Ammon's horn (tissue), 1 donor: ENCODE data around the gene CD99.
"Not testable (repeated sequence)": the region's sequence is repeated elsewhere in the genome, so short reads cannot be mapped to it uniquely, and the experiment has no call there.

Experiments used
- DNase-seq: peaks from one replicate; pipeline ENCODE4 v3.0.0-alpha.2; 2016; ENCODE audit warnings: low spot score

CD99 gene

DNA sequence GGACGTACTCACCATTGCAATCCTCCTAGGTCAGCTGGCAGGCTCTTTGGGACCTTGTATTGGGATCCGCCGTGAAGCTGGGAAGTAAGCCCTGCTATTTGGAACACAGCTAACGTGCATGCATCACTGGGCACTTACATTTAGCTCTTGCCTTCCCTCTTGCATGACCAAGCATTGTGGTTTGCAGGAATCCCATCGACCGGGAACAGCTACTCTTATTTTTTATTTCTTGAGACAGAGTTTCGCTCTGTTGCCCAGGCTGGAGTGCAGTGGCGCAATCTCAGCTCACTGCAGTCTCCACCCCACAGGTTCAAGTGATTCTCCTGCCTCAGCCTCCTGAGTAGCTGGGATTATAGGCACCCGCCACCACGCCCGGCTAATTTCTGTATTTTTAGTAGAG is 36.2 kb downstream of the CD99 start:
- not testable (repeated sequence) for DNase-seq

DNA sequence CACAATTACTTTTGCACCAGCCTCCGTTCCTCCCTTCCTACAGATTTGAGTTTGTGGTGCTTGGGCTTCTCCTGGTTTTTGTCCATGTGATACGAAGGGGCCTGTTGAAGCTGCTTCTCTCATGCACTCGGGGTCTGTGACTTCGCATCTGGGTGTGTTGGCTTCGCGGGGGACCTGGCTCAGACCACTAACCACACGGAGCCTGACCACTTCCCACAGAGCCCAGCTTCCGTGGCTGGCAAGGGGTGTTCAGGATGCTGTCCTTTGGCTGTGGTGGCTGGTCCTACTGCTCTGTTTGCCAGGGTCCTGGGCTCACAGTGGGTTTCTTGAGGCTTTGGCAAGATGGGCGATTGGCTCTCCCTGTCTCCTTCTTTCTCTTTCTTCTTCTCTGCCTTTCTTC is 41.0 kb downstream of the CD99 start:
- no peak for DNase-seq

DNA sequence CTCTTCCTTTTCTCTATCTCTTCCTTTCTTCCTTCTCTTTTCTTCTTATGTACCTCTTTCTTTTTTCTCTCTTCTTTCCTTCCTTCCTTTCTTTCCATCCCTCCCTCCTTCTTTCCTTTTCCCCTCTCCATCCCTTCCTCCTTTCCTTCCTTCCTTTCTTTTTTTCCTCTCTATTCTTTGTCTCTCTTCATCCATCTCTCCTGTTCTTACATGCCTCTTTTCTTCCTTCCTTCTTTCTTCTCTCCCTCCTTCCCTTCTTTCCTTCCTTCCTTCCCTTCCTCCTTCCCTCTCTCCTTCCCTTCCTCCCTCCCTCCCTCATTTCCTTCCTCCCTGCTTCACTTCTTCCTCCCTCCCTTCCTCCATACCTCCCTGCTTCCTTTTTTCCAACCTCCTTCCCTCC is 41.6 kb downstream of the CD99 start:
- no peak for DNase-seq

DNA sequence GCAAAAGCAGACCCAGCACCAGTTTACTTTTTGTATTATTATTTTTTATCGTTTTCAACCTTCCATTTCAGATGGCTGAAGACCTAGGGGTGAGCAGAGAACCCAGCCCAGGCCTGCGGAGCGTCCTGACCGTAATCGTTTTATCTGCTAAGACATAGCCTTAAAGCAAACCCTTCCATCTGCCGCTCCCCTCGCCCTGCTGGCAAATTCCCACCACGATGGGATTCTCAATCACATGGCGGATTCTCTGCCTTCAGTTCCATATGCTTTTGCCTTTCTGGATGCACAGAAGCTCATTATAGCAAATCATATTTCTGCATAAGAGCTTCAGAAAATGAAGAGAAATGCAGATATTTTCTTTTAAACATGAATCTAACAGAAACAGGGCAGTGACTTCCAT is 42.2 kb downstream of the CD99 start:
- no peak for DNase-seq

DNA sequence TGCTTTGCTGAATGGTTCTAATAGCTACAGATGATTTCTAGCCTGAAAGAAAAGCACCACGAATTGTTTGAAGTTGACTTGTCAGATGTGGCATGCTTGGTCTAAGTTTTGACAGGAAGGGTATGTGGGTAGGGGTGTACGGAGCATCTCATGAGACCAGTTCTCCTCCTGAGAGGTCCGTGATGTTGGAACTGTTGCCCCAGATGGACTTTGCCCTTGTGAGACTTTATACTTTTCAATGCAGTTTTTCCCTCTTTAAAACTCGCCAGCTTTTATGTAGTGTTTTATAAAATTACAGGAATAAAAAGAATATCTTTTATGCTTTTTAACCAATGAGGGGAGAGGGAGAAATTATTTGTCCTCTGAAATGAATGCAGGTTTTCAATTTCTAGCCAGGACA is 44.2 kb downstream of the CD99 start:
- DNase-seq = no peak

DNA sequence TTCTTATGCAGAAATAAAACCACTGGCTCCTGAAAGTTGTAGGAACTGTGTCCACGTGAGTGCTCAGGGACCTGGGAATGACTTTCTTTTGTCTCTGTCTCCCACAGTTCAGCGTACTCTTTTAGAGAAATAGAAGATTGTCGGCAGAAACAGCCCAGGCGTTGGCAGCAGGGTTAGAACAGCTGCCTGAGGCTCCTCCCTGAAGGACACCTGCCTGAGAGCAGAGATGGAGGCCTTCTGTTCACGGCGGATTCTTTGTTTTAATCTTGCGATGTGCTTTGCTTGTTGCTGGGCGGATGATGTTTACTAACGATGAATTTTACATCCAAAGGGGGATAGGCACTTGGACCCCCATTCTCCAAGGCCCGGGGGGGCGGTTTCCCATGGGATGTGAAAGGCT is 49.6 kb downstream of the CD99 start:
- DNase-seq = no peak

DNA sequence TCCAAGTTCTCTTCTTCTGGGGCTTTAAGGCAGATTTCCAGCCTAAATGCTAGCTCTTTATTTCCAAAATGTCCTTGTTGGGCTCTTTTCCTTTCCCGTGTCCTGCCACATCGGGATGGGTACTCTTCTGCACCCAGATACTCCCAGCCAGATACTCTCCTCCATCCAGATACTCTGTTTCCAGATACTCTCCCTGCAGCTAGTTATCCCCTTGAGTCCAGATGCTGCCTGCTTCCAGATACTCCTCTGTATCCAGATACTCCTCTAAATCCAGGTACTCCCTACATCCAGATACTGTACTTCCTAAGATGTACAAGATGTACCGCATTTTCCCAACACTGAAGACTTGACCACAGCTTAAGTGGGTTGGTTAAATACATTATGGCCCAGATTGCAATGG is 50.3 kb downstream of the CD99 start:
- DNase-seq = no peak

DNA sequence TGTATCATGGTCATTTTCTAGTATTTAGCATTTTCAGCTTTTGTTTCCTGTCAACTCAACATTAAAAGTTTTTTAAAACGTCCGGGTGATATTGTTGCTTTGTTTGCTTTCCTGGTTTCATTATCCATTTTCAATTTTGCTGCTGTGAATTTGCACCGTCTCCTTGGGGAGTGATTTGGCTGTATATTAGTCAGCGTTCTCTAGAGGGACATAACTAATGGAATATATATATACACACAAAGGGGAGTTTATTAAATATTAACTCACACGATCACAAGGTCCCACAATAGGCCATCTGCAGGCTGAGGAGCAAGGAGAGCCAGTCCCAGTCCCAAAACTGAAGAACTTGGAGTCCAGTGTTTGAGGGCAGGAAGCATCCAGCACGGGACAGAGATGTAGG is 55.2 kb downstream of the CD99 start:
- DNase-seq = not testable (repeated sequence)

DNA sequence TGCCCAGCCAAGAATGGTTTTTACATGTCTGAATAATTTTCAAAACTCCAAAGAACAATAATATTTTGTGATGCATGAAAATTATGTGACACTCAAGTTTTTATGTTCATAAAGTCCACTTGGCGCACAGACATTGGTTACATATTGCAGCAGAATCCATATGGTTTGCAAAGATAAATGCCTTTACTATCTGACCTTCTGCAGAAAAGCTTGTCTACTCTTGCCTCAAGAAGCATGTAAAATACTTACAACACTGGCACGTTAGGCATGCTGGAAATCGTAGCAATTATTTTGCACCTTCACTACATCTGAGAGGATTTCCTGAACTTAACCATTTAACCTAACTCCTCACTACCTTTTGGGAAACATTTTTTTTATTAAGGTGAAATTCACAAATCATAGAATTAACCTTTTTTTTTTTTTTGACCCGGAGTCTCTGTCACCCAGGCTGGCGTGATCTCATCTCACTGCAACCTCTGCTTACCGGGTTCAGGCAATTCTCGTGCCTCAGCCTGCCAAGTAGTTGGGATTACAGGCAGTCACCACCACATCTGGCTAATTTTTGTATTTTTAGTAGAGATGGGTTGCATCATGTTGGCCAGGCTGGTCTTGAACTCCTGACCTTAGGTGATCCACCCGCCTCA is 57.2 kb downstream of the CD99 start:
- DNase-seq = no peak

DNA sequence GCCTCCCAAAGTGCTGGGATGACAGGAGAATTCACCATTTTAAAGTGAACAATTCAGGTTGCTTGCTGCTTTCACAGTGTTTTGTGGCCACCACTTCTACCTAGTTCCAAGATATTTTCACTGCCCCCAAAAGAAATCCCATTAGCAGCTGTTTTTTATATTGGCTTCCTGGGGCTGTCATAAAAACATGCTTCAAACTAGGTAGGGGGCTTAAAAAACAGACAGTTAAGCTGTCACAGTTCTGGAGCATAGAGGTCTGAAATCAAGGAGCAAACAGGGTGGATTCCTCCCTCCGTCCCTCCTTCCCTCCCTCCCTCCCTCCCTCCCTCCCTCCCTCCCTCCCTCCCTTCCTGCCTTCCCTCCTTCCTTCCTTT is 57.7 kb downstream of the CD99 start:
- no peak for DNase-seq

DNA sequence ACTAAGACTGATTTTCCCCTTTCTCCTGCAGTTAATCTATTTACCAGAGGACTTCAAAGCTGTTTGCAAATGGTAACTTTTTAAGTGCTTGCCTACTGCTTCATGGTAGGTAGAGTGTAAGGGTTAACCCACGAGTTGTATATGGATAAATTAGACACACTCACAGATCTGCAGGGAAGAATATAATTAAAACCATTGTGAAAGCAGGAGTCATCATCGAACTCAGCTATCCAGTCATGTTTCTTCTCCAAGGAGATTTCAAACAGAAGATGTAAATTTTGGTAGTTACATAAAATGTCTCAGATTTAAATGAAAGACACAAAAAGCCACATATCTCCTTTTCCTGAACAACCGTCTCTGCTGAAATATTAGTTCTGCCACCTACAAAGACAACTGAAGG is 60.2 kb downstream of the CD99 start:
- DNase-seq = no peak

DNA sequence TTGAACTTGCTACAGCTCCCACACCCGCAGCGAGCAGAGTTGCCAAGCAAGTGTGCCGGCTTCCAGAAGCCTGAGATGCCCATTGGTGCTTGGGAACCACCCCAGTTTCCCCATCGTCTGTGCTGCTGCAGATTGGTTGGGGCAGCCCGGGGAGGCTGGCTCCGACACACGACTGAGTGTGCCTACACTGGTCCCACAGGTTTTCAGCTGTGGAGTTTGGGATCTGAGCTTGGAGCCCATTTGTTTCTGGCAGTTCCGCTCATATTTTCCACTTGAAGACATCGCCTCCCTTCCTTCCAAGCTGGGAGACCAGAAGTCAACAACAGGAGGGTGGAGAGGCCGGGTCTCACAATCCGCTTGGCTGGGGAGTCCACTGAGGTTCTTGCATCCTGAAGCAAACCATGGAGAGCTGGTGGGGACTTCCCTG is 60.8 kb downstream of the CD99 start, which contains the start of gene XG:
Gene XG, plus strand, starts transcription at position 167 of the 427 bp plus-strand sequence. Its CDS starts 235 bp downstream, at position 402.
- not testable (repeated sequence) for DNase-seq

DNA sequence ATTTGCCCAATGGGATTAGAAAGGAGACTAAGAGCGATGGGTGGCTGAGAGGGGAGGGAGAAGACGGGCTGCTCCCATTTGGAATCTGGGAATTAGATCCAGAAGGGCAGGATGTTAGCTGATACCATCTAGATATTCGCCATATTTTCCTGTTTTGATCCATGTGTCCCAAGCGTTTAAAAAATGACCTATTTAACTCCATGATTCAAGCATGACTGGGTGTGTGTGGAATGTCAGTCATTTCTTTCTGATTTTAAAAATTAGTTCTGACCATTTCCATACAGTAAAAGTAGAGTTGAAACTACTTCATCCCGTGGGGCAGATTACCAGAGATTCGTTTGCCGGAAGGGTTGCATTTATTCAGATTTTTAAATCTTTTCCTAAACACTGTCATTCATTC is 61.3 kb downstream of the CD99 start:
- DNase-seq = not testable (repeated sequence)

DNA sequence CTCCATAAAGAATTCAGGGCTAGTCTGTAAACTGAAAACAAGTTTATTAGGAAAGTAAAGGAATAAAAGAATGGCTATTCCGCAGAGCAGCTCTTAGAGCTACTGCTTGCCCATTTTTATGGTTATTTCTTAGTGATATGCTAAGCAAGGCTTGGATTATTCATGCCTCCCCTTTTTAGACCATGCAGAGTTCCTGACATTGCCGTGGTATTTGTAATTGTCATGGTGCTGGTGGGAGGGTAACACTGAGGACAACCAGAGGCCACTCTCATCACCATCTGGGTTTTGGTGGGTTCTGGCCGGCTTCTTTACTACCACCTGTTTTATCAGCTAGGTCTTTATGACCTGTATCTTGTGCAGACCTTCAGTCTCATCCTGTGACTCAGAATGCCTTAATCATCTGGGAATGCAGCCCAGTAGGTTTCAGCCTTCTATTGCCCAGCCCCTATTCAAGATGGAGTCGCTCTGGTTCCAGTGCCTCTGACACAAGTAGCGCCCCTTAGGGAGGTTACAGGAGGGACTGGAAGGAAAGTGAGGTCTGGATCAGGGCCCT is 64.1 kb downstream of the CD99 start:
- DNase-seq = not testable (repeated sequence)

DNA sequence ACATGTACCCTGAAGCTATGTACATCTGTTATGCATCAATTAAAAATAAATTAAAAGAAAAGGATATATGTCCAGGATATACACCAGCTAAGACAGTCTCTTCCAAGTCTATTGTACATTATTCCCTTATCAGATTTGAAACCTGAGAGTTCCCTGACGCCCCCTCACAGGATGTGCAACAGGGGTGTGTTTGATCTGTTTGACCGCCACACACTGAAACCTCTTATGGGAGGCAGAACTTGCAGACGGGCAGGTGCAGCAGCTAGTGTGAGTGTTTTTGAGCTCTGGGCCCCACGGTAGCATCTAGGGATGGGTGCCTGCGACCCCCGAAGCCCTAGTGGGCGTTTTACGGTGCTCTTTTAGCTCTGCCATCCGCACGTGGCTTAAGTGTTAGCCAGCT is 65.5 kb downstream of the CD99 start:
- no peak for DNase-seq

DNA sequence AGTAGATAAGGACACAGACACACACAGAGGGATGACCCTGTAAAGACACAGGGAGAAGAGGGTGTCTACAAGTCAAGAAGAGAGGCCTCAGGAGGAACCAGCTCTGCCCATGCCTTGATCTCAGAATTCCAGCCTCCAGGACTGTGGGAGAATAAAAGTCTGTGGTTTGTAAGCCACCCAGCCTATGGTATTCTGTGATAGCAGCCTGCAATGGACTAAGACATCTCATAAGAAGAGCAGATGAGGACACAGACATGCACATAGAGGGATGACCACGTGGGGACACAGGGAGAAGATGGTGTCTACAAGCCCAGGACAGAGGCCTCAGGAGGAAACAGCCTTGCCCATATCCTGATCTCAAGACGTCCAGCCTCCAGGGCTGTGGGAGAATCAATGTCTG is 70.2 kb downstream of the CD99 start:
- DNase-seq = no peak

DNA sequence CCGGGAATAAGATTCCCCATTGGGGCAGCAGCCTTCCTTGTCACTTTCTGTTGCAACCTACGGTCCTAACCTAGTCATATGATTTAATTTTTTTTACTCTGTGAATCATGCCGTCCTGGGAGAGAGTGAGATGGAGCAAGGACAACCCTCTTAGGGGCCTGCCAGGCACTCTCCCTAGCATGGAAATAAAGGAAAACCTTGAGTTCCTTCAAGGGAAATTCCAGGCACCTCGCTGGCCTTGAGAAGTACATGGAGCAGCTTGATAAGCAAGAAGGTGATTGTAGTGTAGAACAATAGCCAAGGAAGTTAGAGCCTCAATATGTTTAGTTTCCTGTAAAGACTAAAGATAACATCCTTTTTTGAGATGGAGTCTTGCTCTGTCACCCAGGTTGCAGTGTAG is 71.6 kb downstream of the CD99 start:
- DNase-seq = not testable (repeated sequence)

DNA sequence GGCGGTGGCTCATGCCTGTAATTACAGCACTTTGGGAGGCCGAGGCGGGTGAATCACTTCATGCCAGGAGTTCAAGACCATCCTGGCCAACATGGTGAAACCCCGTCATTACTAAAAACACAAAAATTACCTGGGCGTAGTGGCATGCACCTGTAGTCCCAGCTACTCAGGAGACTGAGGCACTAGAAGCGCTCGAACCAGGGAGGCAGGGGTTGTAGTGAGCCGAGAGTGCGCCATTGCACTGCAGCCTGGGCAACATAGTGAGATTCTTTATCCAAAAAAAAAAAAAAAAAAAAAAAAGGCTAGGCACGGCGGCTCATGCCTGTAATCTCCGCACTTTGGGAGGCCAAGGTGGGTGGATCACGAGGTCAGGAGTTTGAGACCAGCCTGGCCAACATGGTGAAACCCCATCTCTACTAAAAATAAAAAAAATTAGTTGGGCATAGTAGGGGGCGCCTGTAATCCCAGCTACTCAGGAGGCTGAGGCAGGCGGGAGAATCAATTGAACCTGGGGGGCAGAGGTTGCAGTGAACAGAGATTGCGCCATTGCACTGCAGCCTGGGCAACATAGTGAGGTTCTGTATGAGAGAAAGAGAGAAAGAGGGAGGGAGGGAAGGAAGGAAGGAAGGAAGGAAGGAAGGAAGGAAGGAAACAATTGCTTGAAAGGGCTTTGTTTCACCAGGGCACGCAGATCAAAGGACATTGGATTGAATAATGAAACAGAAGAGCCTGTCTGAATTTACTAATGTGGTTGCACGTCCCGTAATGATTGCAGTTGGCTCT is 73.9 kb downstream of the CD99 start:
- not testable (repeated sequence) for DNase-seq

DNA sequence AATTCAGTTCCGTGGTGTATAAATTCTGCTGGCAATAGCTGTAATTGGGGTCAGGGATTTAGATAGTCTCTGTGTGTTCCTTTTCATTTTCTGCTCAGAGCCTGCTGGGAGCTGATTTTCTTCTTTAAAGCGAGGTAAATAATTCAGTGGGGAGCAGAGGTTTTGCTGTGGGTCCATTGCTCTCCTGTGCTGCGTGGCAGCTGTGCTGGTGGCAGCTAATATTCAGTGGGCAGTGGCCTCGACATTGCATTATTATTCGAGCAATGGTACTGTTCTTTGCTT is 74.4 kb downstream of the CD99 start:
- DNase-seq = no peak

DNA sequence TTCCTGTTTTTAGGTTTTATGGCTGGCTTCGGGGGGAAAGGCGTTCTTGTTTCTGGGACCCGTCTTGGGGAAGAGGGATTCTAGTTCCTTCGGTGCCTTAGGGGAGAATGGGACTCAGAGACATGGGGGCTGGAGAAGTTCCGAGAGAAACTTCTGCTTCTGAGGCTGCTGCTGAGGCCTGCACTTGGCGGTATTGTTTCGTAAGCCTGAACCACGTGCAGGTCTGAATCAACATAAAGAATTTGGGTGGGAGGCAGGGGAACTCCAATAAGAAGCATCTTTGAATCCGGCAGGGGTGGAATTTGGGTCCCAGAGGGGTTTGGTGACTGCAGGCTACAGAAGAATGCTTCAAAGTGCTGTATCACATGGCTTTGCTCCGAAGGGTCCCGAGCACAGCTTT is 75.8 kb downstream of the CD99 start:
- DNase-seq = no peak

DNA sequence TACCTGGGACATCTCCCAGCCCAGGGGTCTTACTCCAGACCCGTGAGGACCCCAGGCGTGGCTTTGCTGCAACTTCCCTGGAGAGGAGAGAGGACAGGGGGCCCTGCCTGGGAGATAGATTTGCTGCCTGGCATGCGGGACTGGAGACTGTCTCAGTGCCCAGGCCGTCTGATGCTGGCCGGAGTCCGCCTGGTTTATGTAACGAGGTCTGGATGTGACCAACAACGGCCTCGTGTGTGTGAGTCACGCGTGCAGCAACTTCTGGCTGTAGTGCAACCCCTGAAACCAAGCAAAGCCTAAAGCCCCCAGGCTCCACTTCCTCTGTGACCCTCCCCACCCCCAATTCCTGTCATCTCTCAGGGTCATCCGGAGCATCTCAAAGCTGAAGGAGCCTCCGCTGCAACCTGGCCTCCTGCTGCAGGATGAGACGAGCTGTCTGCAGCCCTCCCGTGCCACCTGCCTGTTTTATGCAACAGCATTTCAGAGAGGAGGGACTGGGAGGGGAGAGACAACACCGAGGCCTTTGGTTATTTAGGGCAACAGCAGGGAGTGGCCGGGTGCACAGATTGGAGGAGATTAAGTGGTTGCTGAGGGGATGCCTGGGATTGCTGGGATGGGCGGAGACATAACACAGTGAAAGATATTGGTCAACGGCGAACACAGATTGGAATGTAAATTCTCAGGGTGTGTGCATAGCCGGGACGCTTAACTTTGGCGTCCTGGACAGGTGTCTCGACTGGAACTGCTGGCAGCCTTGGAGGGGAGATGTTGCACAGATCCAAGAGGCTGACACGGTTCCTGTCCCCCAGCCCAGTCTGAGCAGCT is 76.7 kb downstream of the CD99 start:
- DNase-seq = no peak

DNA sequence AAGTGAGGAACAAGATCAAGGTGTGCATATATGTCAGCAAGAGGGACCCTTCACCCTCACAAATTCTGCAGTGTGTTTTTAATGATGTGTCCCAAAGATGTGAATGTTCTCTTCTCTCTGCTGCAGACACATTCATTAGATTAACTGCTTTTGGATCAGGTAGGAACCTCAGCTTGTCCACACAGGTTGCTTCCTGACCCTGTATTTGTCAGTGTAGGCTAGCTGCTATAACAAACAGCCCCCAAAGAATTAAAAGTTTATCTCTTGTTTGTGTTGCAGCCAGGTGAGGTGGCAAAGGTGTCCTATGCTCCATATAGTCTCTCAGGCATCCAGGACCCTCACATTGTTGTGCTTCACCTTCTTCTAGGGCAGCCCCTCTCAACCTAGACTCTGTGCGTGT is 78.5 kb downstream of the CD99 start:
- no peak for DNase-seq
